22Rv1 (cell line): ENCODE data around the gene DND1.
"Not testable (repeated sequence)": the region's sequence is repeated elsewhere in the genome, so short reads cannot be mapped to it uniquely, and the experiment has no call there.

ENCODE experiments used
- H3K27ac ChIP-seq: fragments of 450-650 bp; 2 replicates; pipeline ENCODE4 v1.5.1; 2017
- CTCF ChIP-seq: fragments of 450-650 bp; IDR thresholded peaks from 2 replicates; pipeline ENCODE4 v1.5.1; 2017; ENCODE audit warnings: mild to moderate bottlenecking
- ZFX ChIP-seq: fragments of 450-650 bp; IDR thresholded peaks from 2 replicates; pipeline ENCODE4 v1.6.1; 2017; ENCODE audit warnings: antibody characterized with exemption, borderline replicate concordance

The DND1 gene

DNA sequence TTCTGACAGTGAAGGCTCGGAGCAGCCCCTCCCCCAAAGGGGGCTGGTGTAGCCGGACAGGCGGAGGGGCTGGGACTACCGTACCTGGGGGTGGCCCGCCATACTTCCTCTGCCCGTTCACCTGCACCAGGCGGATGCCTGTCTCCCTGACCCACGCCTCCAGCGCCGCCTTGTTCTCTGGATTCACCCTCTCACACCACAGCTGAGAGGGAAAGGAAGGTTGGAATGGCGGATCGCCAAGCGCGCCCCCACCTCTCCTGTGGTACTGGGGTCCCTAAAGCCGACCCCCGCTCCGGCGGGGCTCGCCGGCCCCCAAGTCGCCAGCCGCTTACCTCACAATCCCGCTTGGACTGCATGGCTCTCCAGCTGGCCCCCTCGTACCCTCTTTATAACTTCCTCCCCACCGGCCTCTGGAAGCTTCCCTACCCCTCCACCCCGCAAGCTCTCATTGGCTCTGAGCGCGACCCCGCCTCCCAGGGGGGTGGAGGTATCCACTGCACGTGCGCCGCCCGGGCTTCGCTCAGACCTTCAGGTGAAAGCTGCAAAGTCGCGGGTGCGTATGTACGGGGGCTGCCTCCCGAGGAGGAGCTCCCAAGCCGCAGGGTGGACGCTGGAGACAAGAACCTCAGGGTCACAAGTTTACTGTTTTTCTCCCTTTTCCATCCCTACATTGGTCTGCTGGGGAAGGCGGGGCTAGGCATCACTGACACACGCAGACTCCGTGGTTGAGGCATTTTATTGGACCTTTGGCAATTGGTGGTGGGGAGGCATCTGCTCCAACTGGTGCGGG lies at the start of gene DND1:
Gene DND1, minus strand, starts transcription at position 390 of the 790 bp plus-strand sequence. Its CDS starts 34 bp downstream, at position 356.
- TF ChIP-seq CTCF = no peak
- TF ChIP-seq ZFX = no peak
- no peak within 1 kb of the TSS for H3K27ac ChIP-seq

DNA sequence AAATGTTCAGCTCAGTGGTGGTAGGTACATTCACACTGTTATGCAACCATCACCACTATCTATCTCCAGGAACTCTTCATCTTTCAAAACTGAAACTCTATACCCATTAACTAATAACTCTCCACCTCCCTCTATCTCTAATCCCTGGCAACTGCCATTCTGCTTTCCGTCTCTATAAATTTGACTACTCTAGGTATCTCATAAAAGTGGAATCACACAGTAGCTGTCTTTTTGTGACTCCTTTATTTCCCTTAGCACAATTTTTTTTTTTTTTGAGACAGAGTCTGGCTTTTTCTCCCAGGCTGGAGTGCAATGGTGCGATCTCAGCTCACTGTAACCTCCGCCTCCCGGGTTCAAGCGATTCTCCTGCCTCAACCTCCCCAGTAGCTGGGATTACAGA lies 48.0 kb upstream of the DND1 start:
- H3K27ac ChIP-seq = not testable (repeated sequence)

DNA sequence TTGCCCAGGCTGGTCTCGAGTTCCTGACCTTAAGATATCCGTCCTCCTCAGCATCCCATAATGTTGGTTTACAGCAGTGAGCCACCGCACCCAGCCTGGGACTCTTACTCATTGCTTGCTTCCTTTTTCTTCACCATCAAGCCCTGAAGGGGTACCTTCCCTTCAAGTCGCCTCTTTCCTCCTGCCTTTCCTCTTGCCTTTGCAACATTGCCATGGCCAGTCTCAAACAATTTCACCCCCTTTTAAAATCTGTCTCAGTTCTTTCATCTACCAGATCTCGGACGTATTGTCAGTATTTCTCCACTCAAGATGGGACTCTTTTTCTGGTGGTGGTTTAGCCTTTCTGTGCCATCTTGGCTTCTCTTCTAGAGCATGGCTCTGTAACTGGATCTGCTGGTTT lies 47.4 kb upstream of the DND1 start:
- H3K27ac ChIP-seq = not testable (repeated sequence)

GRCh38 chr5:140718266-140718592 lies 44.9 kb upstream of the DND1 start:
- TF ChIP-seq CTCF (no peak), ZFX (no peak)
- peak overlapping the region; percentile 37; the same call in 1 of the 2 replicates for H3K27ac ChIP-seq

DNA sequence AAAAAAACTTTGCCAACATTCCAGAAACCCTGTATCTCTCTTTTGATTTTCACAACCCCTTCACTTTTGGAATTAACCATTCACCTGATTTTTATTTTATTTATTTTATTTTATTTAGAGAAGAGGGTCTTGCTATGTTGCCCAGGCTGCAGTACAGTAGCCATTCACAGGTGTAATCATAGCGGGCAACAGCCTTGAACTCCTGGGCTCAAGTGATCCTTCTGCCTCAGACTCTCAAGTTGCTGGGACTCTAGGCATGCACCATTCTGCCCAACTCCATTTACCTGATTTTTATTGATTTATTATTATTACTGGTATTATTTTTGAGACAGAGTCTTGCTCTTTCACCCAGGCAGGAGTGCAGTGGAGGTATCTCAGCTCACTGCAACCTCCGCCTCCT lies 42.9 kb upstream of the DND1 start:
- H3K27ac ChIP-seq = not testable (repeated sequence)

GRCh38 chr5:140713562-140714094 lies 40.3 kb upstream of the DND1 start:
- H3K27ac ChIP-seq = no peak overlapping the region
- TF ChIP-seq ZFX (no peak), CTCF (no peak)

- TF ChIP-seq CTCF (no peak), ZFX (no peak)
- H3K27ac ChIP-seq = peak overlapping the region; percentile 94
Observed at GRCh38 chr5:140711794-140712193, 38.4 kb upstream of the DND1 start.

GRCh38 chr5:140710899-140711552 lies 37.6 kb upstream of the DND1 start:
- TF ChIP-seq CTCF (no peak), ZFX (no peak)
- H3K27ac ChIP-seq = peak overlapping the region; percentile 94

DNA sequence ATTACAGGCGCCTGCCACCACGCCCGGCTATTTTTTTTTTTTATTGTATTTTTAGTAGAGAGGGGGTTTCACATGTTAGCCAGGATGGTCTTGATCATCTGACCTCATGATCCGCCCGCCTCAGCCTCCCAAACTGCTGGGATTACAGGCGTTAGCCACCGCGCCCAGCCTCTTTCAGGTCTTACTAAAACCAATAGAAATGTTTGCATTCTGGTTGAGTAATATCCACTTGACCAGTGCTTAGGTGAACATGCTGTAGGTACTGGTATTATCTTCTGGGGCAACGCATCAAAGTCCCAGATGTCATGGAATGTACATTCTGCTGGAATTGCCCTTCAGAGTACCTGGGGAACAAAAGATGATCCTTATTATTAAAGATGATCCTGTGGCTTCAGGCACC lies 35.4 kb upstream of the DND1 start:
- peak overlapping the region; percentile 23; the same call in 1 of the 2 replicates for H3K27ac ChIP-seq
